ENCODE measurements around the gene ZBTB3. TPM values are rescaled to one million over a fixed set of nuclear protein-coding genes. Genes with fewer than 3 reads are reported as not detected.

Gene ZBTB3
- total RNA-seq, 6 experiments from 2014 or later, result 7.9 to 10.8 (median 8.9) TPM

- Mint-ChIP-seq H3K4me3 (no peak overlapping the region), H3K9me3 (no peaks in the 10 kb centered on the region), H3K27ac (peak overlapping the region; percentile 36), H3K27me3 (ENCODE audit: insufficient read depth) (no peaks in the 10 kb centered on the region; the same call in 1 of the 2 replicates), H3K4me1 (ENCODE audit: low read depth) (peaks cover 24% of the 10 kb centered on the region), H3K36me3 (ENCODE audit: low read depth) (peaks cover 49% of the 10 kb centered on the region)
- TF ChIP-seq, protein P1, sequence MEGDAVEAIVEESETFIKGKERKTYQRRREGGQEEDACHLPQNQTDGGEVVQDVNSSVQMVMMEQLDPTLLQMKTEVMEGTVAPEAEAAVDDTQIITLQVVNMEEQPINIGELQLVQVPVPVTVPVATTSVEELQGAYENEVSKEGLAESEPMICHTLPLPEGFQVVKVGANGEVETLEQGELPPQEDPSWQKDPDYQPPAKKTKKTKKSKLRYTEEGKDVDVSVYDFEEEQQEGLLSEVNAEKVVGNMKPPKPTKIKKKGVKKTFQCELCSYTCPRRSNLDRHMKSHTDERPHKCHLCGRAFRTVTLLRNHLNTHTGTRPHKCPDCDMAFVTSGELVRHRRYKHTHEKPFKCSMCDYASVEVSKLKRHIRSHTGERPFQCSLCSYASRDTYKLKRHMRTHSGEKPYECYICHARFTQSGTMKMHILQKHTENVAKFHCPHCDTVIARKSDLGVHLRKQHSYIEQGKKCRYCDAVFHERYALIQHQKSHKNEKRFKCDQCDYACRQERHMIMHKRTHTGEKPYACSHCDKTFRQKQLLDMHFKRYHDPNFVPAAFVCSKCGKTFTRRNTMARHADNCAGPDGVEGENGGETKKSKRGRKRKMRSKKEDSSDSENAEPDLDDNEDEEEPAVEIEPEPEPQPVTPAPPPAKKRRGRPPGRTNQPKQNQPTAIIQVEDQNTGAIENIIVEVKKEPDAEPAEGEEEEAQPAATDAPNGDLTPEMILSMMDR (IDR thresholded peaks at IDR 0.05), result no peak
- no peak for DNase-seq
Observed at GRCh38 chr11:62713343-62713742, 40.6 kb downstream of the ZBTB3 start.

GRCh38 chr11:62712861-62713260 is 41.1 kb downstream of the ZBTB3 start:
- H3K27me3 Mint-ChIP-seq (ENCODE audit: insufficient read depth), result peaks cover 3% of the 10 kb centered on the region
- H3K36me3 Mint-ChIP-seq (ENCODE audit: low read depth), result peaks cover 44% of the 10 kb centered on the region
- DNase-seq, result no peak
- no peak overlapping the region for H3K4me3 Mint-ChIP-seq
- TF ChIP-seq, protein P1 (IDR thresholded peaks at IDR 0.05), result no peak
- H3K27ac Mint-ChIP-seq, result no peak overlapping the region
- H3K4me1 Mint-ChIP-seq (ENCODE audit: low read depth), result peaks cover 24% of the 10 kb centered on the region
- no peaks in the 10 kb centered on the region for H3K9me3 Mint-ChIP-seq

- Mint-ChIP-seq H3K36me3 (ENCODE audit: low read depth) (peaks cover 39% of the 10 kb centered on the region), H3K4me1 (ENCODE audit: low read depth) (peaks cover 24% of the 10 kb centered on the region), H3K4me3 (no peak overlapping the region), H3K27me3 (ENCODE audit: insufficient read depth) (peaks cover 5% of the 10 kb centered on the region), H3K9me3 (no peaks in the 10 kb centered on the region), H3K27ac (no peak overlapping the region)
- DNase-seq, result no peak
- TF ChIP-seq, protein P1 (IDR thresholded peaks at IDR 0.05), result no peak
Observed at GRCh38 chr11:62712276-62712812, 41.6 kb downstream of the ZBTB3 start.

GRCh38 chr11:62710001-62710345 is 44.0 kb downstream of the ZBTB3 start:
- peak overlapping the region; percentile 91 for H3K4me3 Mint-ChIP-seq
- H3K27me3 Mint-ChIP-seq (ENCODE audit: insufficient read depth), result peaks cover 5% of the 10 kb centered on the region
- TF ChIP-seq, protein P1 (IDR thresholded peaks at IDR 0.05), result no peak
- peak overlapping the region; percentile 95 for H3K27ac Mint-ChIP-seq
- peaks cover 43% of the 10 kb centered on the region for H3K4me1 Mint-ChIP-seq (ENCODE audit: low read depth)
- no peak for DNase-seq
- no peaks in the 10 kb centered on the region for H3K9me3 Mint-ChIP-seq
- H3K36me3 Mint-ChIP-seq (ENCODE audit: low read depth), result peaks cover 32% of the 10 kb centered on the region

DNA sequence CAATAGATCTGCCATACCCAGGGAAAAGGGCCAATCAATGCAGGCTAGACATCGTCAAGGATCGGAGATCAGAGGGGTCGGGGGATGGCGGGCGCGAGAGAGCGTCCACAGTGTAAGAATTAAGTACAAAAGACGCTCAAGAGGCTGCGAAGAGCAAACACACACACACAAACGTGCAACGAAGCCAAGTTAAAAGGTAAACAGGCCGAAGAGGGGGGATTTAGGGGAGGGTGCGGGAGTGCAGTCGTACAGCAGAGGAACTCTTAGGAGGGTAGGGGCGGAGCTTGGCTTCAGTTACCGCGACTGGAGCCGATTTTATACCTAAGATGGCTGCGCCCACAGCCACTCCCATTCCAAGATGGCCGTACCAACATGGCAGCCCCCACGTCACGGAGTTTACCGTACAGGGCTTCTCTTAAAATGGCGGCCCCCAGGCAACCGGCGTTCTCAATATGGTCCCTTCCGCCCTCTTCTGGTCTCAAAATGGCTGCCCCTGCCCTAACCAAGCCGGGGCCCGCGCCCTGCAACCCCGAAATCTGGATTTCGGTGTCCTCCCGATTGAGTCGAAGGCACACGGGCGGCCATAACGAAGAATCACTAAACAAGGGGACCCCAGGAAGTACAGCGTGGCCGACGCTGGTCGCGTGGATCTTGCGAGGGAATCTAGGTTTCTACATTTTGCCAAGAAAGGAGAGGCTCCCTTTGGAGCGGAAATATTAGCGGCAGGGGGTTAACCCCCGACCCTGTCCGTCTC is 44.5 kb downstream of the ZBTB3 start:
- TF ChIP-seq, protein P1 (IDR thresholded peaks at IDR 0.05), result peak; percentile 23; the same call in 1 of the 2 replicates
- H3K4me3 Mint-ChIP-seq, result peak overlapping the region; percentile 91
- peaks cover 5% of the 10 kb centered on the region for H3K27me3 Mint-ChIP-seq (ENCODE audit: insufficient read depth)
- peak overlapping the region; percentile 95 for H3K27ac Mint-ChIP-seq
- DNase-seq, result peak; percentile 96
- H3K36me3 Mint-ChIP-seq (ENCODE audit: low read depth), result peaks cover 32% of the 10 kb centered on the region
- H3K4me1 Mint-ChIP-seq (ENCODE audit: low read depth), result peaks cover 44% of the 10 kb centered on the region
- H3K9me3 Mint-ChIP-seq, result no peaks in the 10 kb centered on the region

Data from HFFc6 (cell line).